C4-2B (cell line): ENCODE data around the gene MFN2.

Experiments used
- CTCF ChIP-seq: fragments of 450-650 bp; conservative IDR thresholded peaks from 2 replicates; pipeline ENCODE4 v1.5.1; 2017; ENCODE audit warnings: mild to moderate bottlenecking
- ZFX ChIP-seq: fragments of 450-650 bp; IDR thresholded peaks from 2 replicates; pipeline ENCODE4 v1.6.1; 2017

- TF ChIP-seq CTCF (no peak), ZFX (no peak)
These were observed 71.1 kb downstream of the MFN2 start for GRCh38 chr1:12051361-12051760.
